Measurements from ENCODE around the gene PAK6.

- TF ChIP-seq EZH2phosphoT487 (IDR thresholded peaks at IDR 0.05; ENCODE audit: borderline replicate concordance, low read length) (no peak), CTCF (conservative IDR thresholded peaks at IDR 0.05; ENCODE audit: low read depth, low read length) (no peak), EZH2 (IDR thresholded peaks at IDR 0.05; ENCODE audit: low read length, unreplicated experiment) (no peak)
Measured at GRCh38 chr15:40310993-40311392, 72.1 kb downstream of the PAK6 start.
